H9 (cell line): ENCODE measurements around the gene HABP4. TPM values are rescaled to one million over a fixed set of nuclear protein-coding genes. Genes with fewer than 3 reads are reported as not detected.

Experiments used
- DNase-seq: peaks from one replicate; pipeline ENCODE4 v3.0.0-alpha.2; 2017
- H2AFZ ChIP-seq: one replicate; pipeline ENCODE4 v1.6.1; 2013; ENCODE audit warnings: mild to moderate bottlenecking, low read length, control low read depth, moderate library complexity
- H2AK5ac ChIP-seq: 2 replicates; pipeline ENCODE4 v1.6.1; 2013; ENCODE audit warnings: low read length, control low read depth, mixed read lengths; ENCODE audit not compliant: insufficient read length
- H2BK120ac ChIP-seq: one replicate; pipeline ENCODE4 v1.6.1; 2013; ENCODE audit warnings: low read depth, mild to moderate bottlenecking, low read length, control low read depth, inconsistent platforms; ENCODE audit not compliant: poor library complexity, severe bottlenecking
- H2BK12ac ChIP-seq: 2 replicates; pipeline ENCODE4 v1.6.1; 2013; ENCODE audit warnings: low read length, control low read depth, mixed read lengths, low read depth; ENCODE audit not compliant: insufficient read length
- H2BK15ac ChIP-seq: 2 replicates; pipeline ENCODE4 v1.6.1; 2013; ENCODE audit warnings: low read depth, low read length, control low read depth
- H2BK20ac ChIP-seq: one replicate; pipeline ENCODE4 v1.6.1; 2013; ENCODE audit warnings: low read depth, mild to moderate bottlenecking, low read length, control low read depth, inconsistent platforms; ENCODE audit not compliant: poor library complexity, severe bottlenecking
- H2BK5ac ChIP-seq: 2 replicates; pipeline ENCODE4 v1.6.1; 2013; ENCODE audit warnings: low read length, control low read depth, mixed read lengths; ENCODE audit not compliant: insufficient read length
- H3K14ac ChIP-seq: 2 replicates; pipeline ENCODE4 v1.6.1; 2013; ENCODE audit warnings: low read length, control low read depth; ENCODE audit not compliant: insufficient read depth
- H3K18ac ChIP-seq: 2 replicates; pipeline ENCODE4 v1.6.1; 2013; ENCODE audit warnings: low read depth, mild to moderate bottlenecking, mixed read lengths, low read length, control low read depth; ENCODE audit not compliant: insufficient read length
- H3K23ac ChIP-seq: 2 replicates; pipeline ENCODE4 v1.6.1; 2013; ENCODE audit warnings: low read length, control low read depth, mixed read lengths, low read depth; ENCODE audit not compliant: insufficient read length
- H3K23me2 ChIP-seq: 2 replicates; pipeline ENCODE4 v1.6.1; 2013; ENCODE audit warnings: low read depth, mild to moderate bottlenecking, mixed read lengths, low read length, control low read depth; ENCODE audit not compliant: insufficient read length, poor library complexity, severe bottlenecking
- H3K27ac ChIP-seq: 2 replicates; pipeline ENCODE4 v1.5.1; 2013; ENCODE audit warnings: low read length, control low read depth, mixed read lengths, low read depth; ENCODE audit not compliant: insufficient read length
- H3K27me3 ChIP-seq: 2 replicates; pipeline ENCODE4 v1.6.1; 2013; ENCODE audit warnings: low read length, control low read depth, inconsistent platforms; ENCODE audit not compliant: insufficient read depth
- H3K4ac ChIP-seq: 2 replicates; pipeline ENCODE4 v1.6.1; 2013; ENCODE audit warnings: low read depth, mild to moderate bottlenecking, control low read depth, inconsistent platforms, low read length, moderate library complexity
- H3K4me1 ChIP-seq: 2 replicates; pipeline ENCODE4 v1.6.1; 2013; ENCODE audit warnings: low read length, control low read depth, inconsistent platforms; ENCODE audit not compliant: insufficient read depth
- H3K4me2 ChIP-seq: 2 replicates; pipeline ENCODE4 v1.6.1; 2013; ENCODE audit warnings: low read length, control low read depth, mixed read lengths; ENCODE audit not compliant: insufficient read length, insufficient read depth
- H3K56ac ChIP-seq: 2 replicates; pipeline ENCODE4 v1.6.1; 2013; ENCODE audit warnings: low read depth, mild to moderate bottlenecking, mixed read lengths, low read length, control low read depth; ENCODE audit not compliant: insufficient read length
- H3K79me1 ChIP-seq: 2 replicates; pipeline ENCODE4 v1.6.1; 2013; ENCODE audit warnings: low read depth, mild to moderate bottlenecking, moderate library complexity, low read length, control low read depth, inconsistent platforms; ENCODE audit not compliant: insufficient read depth, poor library complexity, severe bottlenecking
- H3K79me2 ChIP-seq: 2 replicates; pipeline ENCODE4 v1.6.1; 2013; ENCODE audit warnings: low read length, control low read depth, inconsistent platforms; ENCODE audit not compliant: insufficient read depth
- H3K9ac ChIP-seq: 2 replicates; pipeline ENCODE4 v1.6.1; 2013; ENCODE audit warnings: low read length, control low read depth, mixed read lengths; ENCODE audit not compliant: insufficient read length; ENCODE audit errors: extremely low read depth
- H3K9me3 ChIP-seq: one replicate; pipeline ENCODE4 v1.6.1; 2013; ENCODE audit warnings: low read depth, low read length, inconsistent platforms; ENCODE audit not compliant: control insufficient read depth
- H3T11ph ChIP-seq: one replicate; pipeline ENCODE4 v1.6.1; 2013; ENCODE audit warnings: mild to moderate bottlenecking, low read length, control low read depth, inconsistent platforms
- H4K20me1 ChIP-seq: one replicate; pipeline ENCODE4 v1.6.1; 2013; ENCODE audit not compliant: control insufficient read depth, insufficient read length, insufficient read depth
- H4K5ac ChIP-seq: 2 replicates; pipeline ENCODE4 v1.6.1; 2013; ENCODE audit warnings: low read depth, mild to moderate bottlenecking, mixed read lengths, low read length, control low read depth; ENCODE audit not compliant: insufficient read length
- H4K8ac ChIP-seq: replicated peaks from 2 replicates; pipeline ENCODE4 v1.6.1; 2013; ENCODE audit warnings: low read length, control low read depth, mixed read lengths, low read depth; ENCODE audit not compliant: insufficient read length
- H4K91ac ChIP-seq: 2 replicates; pipeline ENCODE4 v1.6.1; 2013; ENCODE audit warnings: low read depth, mild to moderate bottlenecking, moderate library complexity, mixed read lengths, low read length, control low read depth; ENCODE audit not compliant: insufficient read length
- H3K27ac Mint-ChIP-seq, 3 experiments: 2 replicates in 2 of 3; 3 replicates in 1 of 3; pipeline ENCODE4 v1.8.0; 2020 to 2021; ENCODE audit warnings: mixed read lengths in 3 of 3, mild to moderate bottlenecking in 1 of 3, moderate library complexity in 1 of 3
- H3K27me3 Mint-ChIP-seq: 2 replicates; pipeline ENCODE4 v1.8.0; 2021; ENCODE audit warnings: low read depth, mild to moderate bottlenecking, moderate library complexity, mixed read lengths
- H3K36me3 Mint-ChIP-seq, 3 experiments: 2 replicates in 2 of 3; 3 replicates in 1 of 3; pipeline ENCODE4 v1.8.0; 2020 to 2021; ENCODE audit warnings: low read depth in 3 of 3, mixed read lengths in 3 of 3; ENCODE audit not compliant: insufficient read depth in 1 of 3
- H3K4me1 Mint-ChIP-seq, 2 experiments: 2 replicates each; pipeline ENCODE4 v1.8.0; 2020; ENCODE audit warnings: mixed read lengths in 2 of 2
- H3K4me3 Mint-ChIP-seq, 2 experiments: 2 replicates in 1 of 2; 3 replicates in 1 of 2; pipeline ENCODE4 v1.8.0; 2020 to 2021; ENCODE audit warnings: mild to moderate bottlenecking in 2 of 2, mixed read lengths in 2 of 2, moderate library complexity in 1 of 2
- H3K9me3 Mint-ChIP-seq, 2 experiments: 2 replicates in 1 of 2; 3 replicates in 1 of 2; pipeline ENCODE4 v1.8.0; 2020; ENCODE audit warnings: mild to moderate bottlenecking in 2 of 2, mixed read lengths in 2 of 2, moderate library complexity in 1 of 2
- CTCF ChIP-seq: fragments of 200-600 bp; sonication (generic); conservative IDR thresholded peaks from 3 replicates; pipeline ENCODE4 v1.8.0; 2021; ENCODE audit warnings: antibody characterized with exemption, mild to moderate bottlenecking
- total RNA-seq: library from RNA; stranded (reverse); gene quantifications from 2 replicates; pipeline ENCODE4 v1.2.1, GENCODE V29; 2021

HABP4 gene
- total RNA-seq, 1 experiment from 2014 or later, result 7.5 TPM

DNA sequence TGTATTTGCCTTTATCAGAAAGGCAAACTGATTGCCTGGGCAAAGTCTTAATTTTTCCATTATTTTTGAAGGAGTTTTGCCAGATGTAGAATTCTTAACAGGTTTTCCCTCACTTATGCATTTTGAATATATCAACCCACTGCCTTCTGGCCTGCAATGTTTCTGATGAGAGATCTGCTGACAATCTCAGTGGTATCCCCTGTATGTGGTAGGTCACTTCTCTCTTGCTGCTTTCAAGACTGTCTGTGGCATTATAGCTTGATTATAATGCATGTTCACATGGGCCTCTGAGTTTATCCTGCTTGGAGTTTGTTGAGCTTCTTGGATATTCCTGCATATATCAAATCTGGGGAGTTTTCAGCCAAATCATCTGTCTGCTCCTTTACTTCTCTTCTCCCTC, 82.2 kb downstream of the HABP4 start:
- H3K4ac ChIP-seq, result no peak overlapping the region
- H2AFZ ChIP-seq, result no peak overlapping the region
- no peak overlapping the region for H3K9ac ChIP-seq
- no peak overlapping the region for H2BK120ac ChIP-seq
- no peaks in the 10 kb centered on the region for H3K79me2 ChIP-seq
- H2AK5ac ChIP-seq, result no peak overlapping the region
- no peak overlapping the region for H4K91ac ChIP-seq
- no peak overlapping the region for H3T11ph ChIP-seq
- H3K27me3 Mint-ChIP-seq, result no peaks in the 10 kb centered on the region
- H2BK5ac ChIP-seq, result no peak overlapping the region
- no peak overlapping the region for H3K4me2 ChIP-seq
- H4K20me1 ChIP-seq, result no peaks in the 10 kb centered on the region
- no peak overlapping the region for H2BK12ac ChIP-seq
- no peak overlapping the region for H3K27ac Mint-ChIP-seq
- no peak overlapping the region for H4K5ac ChIP-seq
- no peak overlapping the region for H4K8ac ChIP-seq
- no peak overlapping the region for H3K27ac ChIP-seq
- peaks cover 17 to 43% (median 21%) of the 10 kb centered on the region in 3 experiments; a peak in 6 of 7 replicates for H3K36me3 Mint-ChIP-seq
- no peaks in the 10 kb centered on the region for H3K79me1 ChIP-seq
- no peak overlapping the region for H2BK20ac ChIP-seq
- no peaks in the 10 kb centered on the region for H3K9me3 Mint-ChIP-seq
- H3K27me3 ChIP-seq, result no peaks in the 10 kb centered on the region
- no peaks in the 10 kb centered on the region for H3K4me1 Mint-ChIP-seq
- H3K23me2 ChIP-seq, result no peaks in the 10 kb centered on the region
- no peak for TF ChIP-seq CTCF
- H3K14ac ChIP-seq, result no peak overlapping the region
- H3K4me3 Mint-ChIP-seq, result no peak overlapping the region
- DNase-seq, result no peak
- H3K56ac ChIP-seq, result no peak overlapping the region
- no peak overlapping the region for H2BK15ac ChIP-seq
- H3K4me1 ChIP-seq, result no peaks in the 10 kb centered on the region
- no peak overlapping the region for H3K23ac ChIP-seq
- no peaks in the 10 kb centered on the region for H3K9me3 ChIP-seq
- H3K18ac ChIP-seq, result no peak overlapping the region
